Peyer's patch (tissue), 4 donors: ENCODE data around the gene PSMD1.
A peak's percentile ranks its signal among the peaks of the same experiment; 100 is the strongest.

Experiments
- CTCF ChIP-seq, 6 experiments: fragments of 450-650 bp in 4 of 6; fragments of 200-600 bp in 2 of 6; sonication (generic) in 1 of 6; IDR thresholded peaks; one replicate each; pipeline ENCODE4 v1.5.1; 2017 to 2019; ENCODE audit warnings: antibody characterized with exemption in 6 of 6, mild to moderate bottlenecking in 3 of 6, moderate library complexity in 1 of 6
- POLR2A ChIP-seq, 2 donors: fragments of 450-650 bp; IDR thresholded peaks; one replicate each; pipeline ENCODE4 v1.5.1; 2017; ENCODE audit warnings: antibody characterized with exemption in 2 of 2, mild to moderate bottlenecking in 2 of 2, moderate library complexity in 2 of 2

- TF ChIP-seq CTCF (IDR thresholded peaks at IDR 0.05) (peak in 1 of 6 experiments; percentile 4), POLR2A (IDR thresholded peaks at IDR 0.05) (no peak)
Observed at GRCh38 chr2:231099918-231100317, 43.3 kb downstream of the PSMD1 start.
